Mesendoderm (in vitro differentiated cells): ENCODE data around the gene PLPPR1.
"Not testable (repeated sequence)": the region's sequence is repeated elsewhere in the genome, so short reads cannot be mapped to it uniquely, and the experiment has no call there.

ENCODE experiments used
- DNase-seq: peaks from one replicate; pipeline ENCODE4 v3.0.0; 2013
- H2AK5ac ChIP-seq: 2 replicates; pipeline ENCODE4 v1.6.1; 2013; ENCODE audit warnings: low read length, inconsistent platforms
- H2BK120ac ChIP-seq: 2 replicates; pipeline ENCODE4 v1.6.1; 2013; ENCODE audit warnings: low read depth, mild to moderate bottlenecking, low read length, moderate library complexity, mixed read lengths
- H2BK15ac ChIP-seq: replicated peaks from 2 replicates; pipeline ENCODE4 v1.6.1; 2013; ENCODE audit warnings: low read depth, mild to moderate bottlenecking, moderate library complexity
- H2BK5ac ChIP-seq: 2 replicates; pipeline ENCODE4 v1.6.1; 2013; ENCODE audit warnings: low read length, inconsistent platforms
- H3K18ac ChIP-seq: 2 replicates; pipeline ENCODE4 v1.6.1; 2013; ENCODE audit warnings: mild to moderate bottlenecking, low read length, mixed read lengths
- H3K23ac ChIP-seq: one replicate; pipeline ENCODE4 v1.6.1; 2013; ENCODE audit warnings: low read length
- H3K27ac ChIP-seq: 2 replicates; pipeline ENCODE4 v1.5.1; 2013; ENCODE audit warnings: low read depth, mild to moderate bottlenecking, inconsistent platforms, low read length, moderate library complexity
- H3K27me3 ChIP-seq: 2 replicates; pipeline ENCODE4 v1.6.1; 2013; ENCODE audit warnings: low read length, control low read depth, mild to moderate bottlenecking, inconsistent platforms; ENCODE audit not compliant: insufficient read depth, poor library complexity
- H3K36me3 ChIP-seq: 2 replicates; pipeline ENCODE4 v1.6.1; 2013; ENCODE audit warnings: low read length, inconsistent platforms; ENCODE audit not compliant: control insufficient read depth, insufficient read depth
- H3K4ac ChIP-seq: one replicate; pipeline ENCODE4 v1.6.1; 2013; ENCODE audit warnings: low read depth, mild to moderate bottlenecking, low read length, moderate library complexity
- H3K4me1 ChIP-seq: 2 replicates; pipeline ENCODE4 v1.6.1; 2013; ENCODE audit warnings: low read depth, low read length, inconsistent platforms; ENCODE audit not compliant: control insufficient read depth
- H3K4me2 ChIP-seq: 2 replicates; pipeline ENCODE4 v1.6.1; 2013; ENCODE audit warnings: low read length
- H3K4me3 ChIP-seq: 2 replicates; pipeline ENCODE4 v1.5.1; 2013; ENCODE audit warnings: mild to moderate bottlenecking, low read length
- H3K56ac ChIP-seq: one replicate; pipeline ENCODE4 v1.6.1; 2013; ENCODE audit warnings: low read length
- H3K79me1 ChIP-seq: 2 replicates; pipeline ENCODE4 v1.6.1; 2013; ENCODE audit warnings: low read length, inconsistent platforms
- H3K79me2 ChIP-seq: 2 replicates; pipeline ENCODE4 v1.6.1; 2013; ENCODE audit warnings: mild to moderate bottlenecking, low read length; ENCODE audit not compliant: control insufficient read depth, insufficient read depth
- H3K9ac ChIP-seq: 2 replicates; pipeline ENCODE4 v1.6.1; 2013; ENCODE audit warnings: low read length, inconsistent platforms
- H4K5ac ChIP-seq: one replicate; pipeline ENCODE4 v1.6.1; 2013; ENCODE audit warnings: low read length
- H4K8ac ChIP-seq: one replicate; pipeline ENCODE4 v1.6.1; 2013; ENCODE audit warnings: low read depth, mild to moderate bottlenecking, control low read depth, low read length, moderate library complexity
- whole genome bisulfite sequencing: extraction: QIAGEN DNeasy Blood & Tissue Kit; methylation state at CpG from one replicate; pipeline ENCODE4 v1.1.7; 2013; ENCODE audit warnings: low lambda C conversion rate, missing lambda C conversion rate; ENCODE audit not compliant: insufficient coverage; ENCODE audit errors: extremely low coverage; 5-methylcytosine and 5-hydroxymethylcytosine counted together

The PLPPR1 gene

GRCh38 chr9:101115102-101115501 is 86.6 kb downstream of the PLPPR1 start:
- H2BK15ac ChIP-seq, result no peak overlapping the region
- H3K27me3 ChIP-seq, result no peaks in the 10 kb centered on the region
- H4K5ac ChIP-seq, result no peak overlapping the region
- no peak overlapping the region for H3K4me2 ChIP-seq
- H3K4me3 ChIP-seq, result no peak overlapping the region
- peak overlapping the region; percentile 2 for H3K56ac ChIP-seq
- DNase-seq, result peak; percentile 56
- no peak overlapping the region for H4K8ac ChIP-seq
- no CpG with 5 or more reads among the region's 4 CpGs for WGBS
- H2AK5ac ChIP-seq, result no peak overlapping the region
- no peaks in the 10 kb centered on the region for H3K79me2 ChIP-seq
- H3K4ac ChIP-seq, result peak overlapping the region; percentile 6
- no peaks in the 10 kb centered on the region for H3K79me1 ChIP-seq
- no peak overlapping the region for H3K9ac ChIP-seq
- H3K4me1 ChIP-seq, result peaks cover 13% of the 10 kb centered on the region
- peak overlapping the region; percentile 1 for H2BK5ac ChIP-seq
- H3K23ac ChIP-seq, result no peak overlapping the region
- no peak overlapping the region for H2BK120ac ChIP-seq
- no peaks in the 10 kb centered on the region for H3K36me3 ChIP-seq
- H3K27ac ChIP-seq, result no peak overlapping the region
- no peak overlapping the region for H3K18ac ChIP-seq

GRCh38 chr9:101117161-101117560 is 88.6 kb downstream of the PLPPR1 start:
- no peak overlapping the region for H3K27ac ChIP-seq
- peak; percentile 68 for DNase-seq
- H2AK5ac ChIP-seq, result no peak overlapping the region
- no peak overlapping the region for H3K9ac ChIP-seq
- H3K56ac ChIP-seq, result no peak overlapping the region
- H3K79me2 ChIP-seq, result no peaks in the 10 kb centered on the region
- no peak overlapping the region for H4K8ac ChIP-seq
- H3K36me3 ChIP-seq, result no peaks in the 10 kb centered on the region
- no peak overlapping the region for H3K4me3 ChIP-seq
- peaks cover 13% of the 10 kb centered on the region for H3K4me1 ChIP-seq
- H3K23ac ChIP-seq, result no peak overlapping the region
- no peak overlapping the region for H2BK15ac ChIP-seq
- no peak overlapping the region for H2BK5ac ChIP-seq
- H3K27me3 ChIP-seq, result no peaks in the 10 kb centered on the region
- WGBS, result no CpG with 5 or more reads among the region's 1 CpG
- H3K18ac ChIP-seq, result no peak overlapping the region
- H3K4ac ChIP-seq, result no peak overlapping the region
- H4K5ac ChIP-seq, result no peak overlapping the region
- H3K4me2 ChIP-seq, result no peak overlapping the region
- no peaks in the 10 kb centered on the region for H3K79me1 ChIP-seq
- no peak overlapping the region for H2BK120ac ChIP-seq

DNA sequence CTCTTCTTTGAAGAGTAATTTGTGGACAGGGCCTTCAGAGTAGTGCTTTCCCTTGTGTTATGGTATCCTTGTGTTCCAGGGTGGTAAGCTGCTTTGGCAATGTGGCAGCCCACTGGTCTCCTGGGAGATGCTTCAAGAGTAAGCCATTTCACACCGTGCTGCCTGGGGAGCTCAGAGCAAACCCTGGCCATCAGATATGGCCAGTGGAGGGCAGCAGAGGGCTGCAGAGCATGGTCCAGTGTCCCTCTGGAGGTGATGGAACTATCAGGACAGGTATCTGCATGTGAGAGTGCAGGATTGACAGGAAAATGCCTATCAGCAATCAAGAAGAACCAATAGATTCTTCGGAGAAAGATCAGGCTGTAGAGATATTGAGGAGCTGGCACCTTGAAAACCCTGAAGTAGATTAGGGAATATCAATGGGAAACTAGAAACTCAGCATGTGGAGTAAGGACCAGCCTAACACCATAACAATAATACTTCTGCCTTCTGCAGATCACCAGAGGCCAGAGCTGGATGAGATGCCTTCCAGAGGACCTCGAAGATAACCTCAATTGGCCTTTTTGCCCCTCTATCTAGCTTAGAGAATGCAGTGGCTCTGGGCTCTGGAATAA is 90.8 kb downstream of the PLPPR1 start:
- Histone ChIP-seq H3K4ac (no peak overlapping the region), H3K79me2 (no peaks in the 10 kb centered on the region), H3K4me2 (no peak overlapping the region), H2AK5ac (no peak overlapping the region), H4K5ac (no peak overlapping the region), H3K36me3 (no peaks in the 10 kb centered on the region), H2BK5ac (no peak overlapping the region), H3K79me1 (no peaks in the 10 kb centered on the region), H4K8ac (no peak overlapping the region), H3K4me3 (no peak overlapping the region), H2BK120ac (no peak overlapping the region), H3K56ac (no peak overlapping the region), H3K9ac (no peak overlapping the region), H2BK15ac (no peak overlapping the region), H3K27me3 (no peaks in the 10 kb centered on the region), H3K27ac (no peak overlapping the region), H3K18ac (no peak overlapping the region), H3K23ac (no peak overlapping the region), H3K4me1 (peaks cover 6% of the 10 kb centered on the region)
- peak; percentile 85 for DNase-seq
- no CpG with 5 or more reads among the region's 3 CpGs for whole genome bisulfite sequencing

DNA sequence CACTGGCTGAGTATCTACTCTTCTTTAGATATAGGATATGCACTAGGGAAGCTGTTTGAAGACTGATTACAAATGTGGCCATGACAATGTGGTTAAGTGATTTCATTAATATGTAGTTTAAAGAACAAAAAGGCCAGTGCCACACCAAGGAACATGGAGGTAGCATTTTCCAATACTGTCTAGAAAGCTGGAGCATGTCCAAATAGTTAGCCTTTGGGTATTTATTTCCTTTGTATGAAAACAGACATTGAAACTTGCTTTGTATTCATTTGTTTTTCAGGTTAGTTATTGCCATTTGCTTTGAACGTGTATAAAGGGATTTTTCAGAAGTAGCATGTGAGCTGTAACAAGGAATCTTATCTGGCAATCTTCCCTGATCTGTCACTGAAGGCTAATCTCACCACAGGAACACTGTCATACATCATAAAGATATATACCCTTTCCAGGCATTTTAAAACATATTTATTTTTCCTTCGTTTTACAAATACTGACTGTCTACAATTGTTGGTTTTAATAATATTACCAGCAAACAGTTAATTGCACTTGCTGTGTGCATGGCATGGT is 93.4 kb downstream of the PLPPR1 start:
- Histone ChIP-seq H3K23ac (no peak overlapping the region), H3K4me3 (no peak overlapping the region), H2BK15ac (no peak overlapping the region), H3K18ac (no peak overlapping the region), H3K79me2 (no peaks in the 10 kb centered on the region), H2BK5ac (no peak overlapping the region), H3K27me3 (no peaks in the 10 kb centered on the region), H2AK5ac (no peak overlapping the region), H3K36me3 (no peaks in the 10 kb centered on the region), H4K5ac (no peak overlapping the region), H3K4ac (no peak overlapping the region), H3K27ac (no peak overlapping the region), H3K4me2 (no peak overlapping the region), H2BK120ac (no peak overlapping the region), H3K4me1 (no peaks in the 10 kb centered on the region), H4K8ac (no peak overlapping the region), H3K9ac (no peak overlapping the region), H3K56ac (no peak overlapping the region), H3K79me1 (no peaks in the 10 kb centered on the region)
- 100% methylated on average over 1 of the region's 2 CpGs for WGBS
- no peak for DNase-seq

- peaks cover 2% of the 10 kb centered on the region for H3K27me3 ChIP-seq
- no peaks in the 10 kb centered on the region for H3K36me3 ChIP-seq
- no peak overlapping the region for H3K4ac ChIP-seq
- no peak overlapping the region for H3K23ac ChIP-seq
- no peak overlapping the region for H4K5ac ChIP-seq
- no peak for DNase-seq
- no peaks in the 10 kb centered on the region for H3K4me1 ChIP-seq
- H2AK5ac ChIP-seq, result no peak overlapping the region
- no CpG with 5 or more reads among the region's 2 CpGs for WGBS
- H2BK120ac ChIP-seq, result no peak overlapping the region
- no peak overlapping the region for H3K18ac ChIP-seq
- no peak overlapping the region for H3K27ac ChIP-seq
- no peak overlapping the region for H3K9ac ChIP-seq
- no peaks in the 10 kb centered on the region for H3K79me2 ChIP-seq
- no peak overlapping the region for H3K56ac ChIP-seq
- H3K4me2 ChIP-seq, result no peak overlapping the region
- H2BK15ac ChIP-seq, result no peak overlapping the region
- no peak overlapping the region for H4K8ac ChIP-seq
- H3K79me1 ChIP-seq, result no peaks in the 10 kb centered on the region
- no peak overlapping the region for H2BK5ac ChIP-seq
- no peak overlapping the region for H3K4me3 ChIP-seq
Measured at GRCh38 chr9:101126556-101126955, 98.0 kb downstream of the PLPPR1 start.

DNA sequence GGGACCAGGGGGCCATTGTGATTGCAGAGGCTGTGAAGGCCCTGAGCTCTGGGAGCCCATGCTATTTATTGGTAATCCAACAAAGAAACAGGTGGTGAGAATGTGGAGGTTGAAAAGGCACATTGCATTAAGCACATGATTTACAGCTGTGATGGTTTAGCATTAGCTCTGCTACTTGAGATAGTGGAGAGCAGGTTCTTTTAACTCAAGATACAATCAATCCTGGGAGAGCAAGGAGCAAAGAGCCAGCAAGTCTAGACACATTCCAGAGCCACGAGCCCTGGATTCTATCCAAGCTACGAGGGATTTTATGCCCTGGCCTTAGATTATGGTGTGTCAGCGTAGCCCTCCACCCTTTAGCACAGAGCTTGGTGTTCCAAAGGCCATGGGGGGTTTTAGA is 98.8 kb downstream of the PLPPR1 start:
- H3K79me2 ChIP-seq, H3K4me1 ChIP-seq, H2AK5ac ChIP-seq, H3K56ac ChIP-seq, H2BK120ac ChIP-seq, H3K79me1 ChIP-seq, H3K4ac ChIP-seq, H3K27me3 ChIP-seq, DNase-seq, H3K36me3 ChIP-seq, H2BK5ac ChIP-seq, H2BK15ac ChIP-seq, H3K4me3 ChIP-seq, H3K4me2 ChIP-seq, H3K27ac ChIP-seq, H4K8ac ChIP-seq, H3K23ac ChIP-seq, H4K5ac ChIP-seq, H3K18ac ChIP-seq, H3K9ac ChIP-seq: not testable (repeated sequence)
- WGBS, result no CpG with 5 or more reads among the region's 3 CpGs
